CD14-positive monocyte (primary cell): ENCODE data around the gene RYK. TPM values are rescaled to one million over a fixed set of nuclear protein-coding genes. Genes with fewer than 3 reads are reported as not detected.
"Not testable (repeated sequence)": the region's sequence is repeated elsewhere in the genome, so short reads cannot be mapped to it uniquely, and the experiment has no call there.

Experiments
- DNase-seq, 3 donors: peaks; one replicate each; pipeline ENCODE4 v3.0.0-alpha.2; 2011 to 2022
- H2AFZ ChIP-seq: 2 replicates; pipeline ENCODE4 v1.6.0; 2012; ENCODE audit warnings: mild to moderate bottlenecking, low read depth, low read length, inconsistent platforms; ENCODE audit not compliant: insufficient read depth, poor library complexity, severe bottlenecking
- H3K27ac ChIP-seq, 2 donors: 1 replicate in 1 of 2; 2 replicates in 1 of 2; pipeline ENCODE4 v1.5.1; 2012 to 2013; ENCODE audit warnings: low read length in 2 of 2, control low read depth in 1 of 2, inconsistent platforms in 1 of 2, low read depth in 1 of 2, mild to moderate bottlenecking in 1 of 2
- H3K27me3 ChIP-seq, 2 donors: one replicate each; pipeline versions ENCODE4 v1.6.0 to v1.6.1; 2011 to 2013; ENCODE audit warnings: low read length in 2 of 2; ENCODE audit not compliant: control insufficient read depth in 2 of 2, insufficient read depth in 2 of 2
- H3K36me3 ChIP-seq, 2 donors: replicated peaks in 1 of 2; 1 replicate in 1 of 2; 2 replicates in 1 of 2; pipeline versions ENCODE4 v1.5.1 to v1.6.1; 2012 to 2013; ENCODE audit warnings: low read length in 2 of 2, control low read depth in 1 of 2, inconsistent platforms in 1 of 2, mild to moderate bottlenecking in 1 of 2; ENCODE audit not compliant: insufficient read depth in 2 of 2, control insufficient read depth in 1 of 2
- H3K4me1 ChIP-seq, 2 donors: 1 replicate in 1 of 2; 2 replicates in 1 of 2; pipeline versions ENCODE4 v1.5.1 to v1.6.1; 2012 to 2013; ENCODE audit warnings: low read length in 2 of 2, control low read depth in 1 of 2, inconsistent platforms in 1 of 2, mild to moderate bottlenecking in 1 of 2, moderate library complexity in 1 of 2; ENCODE audit not compliant: insufficient read depth in 2 of 2, control insufficient read depth in 1 of 2
- H3K4me2 ChIP-seq: replicated peaks from 2 replicates; pipeline ENCODE3; 2012; ENCODE audit warnings: low read length, moderate library complexity, mild to moderate bottlenecking; ENCODE audit not compliant: poor library complexity, severe bottlenecking; ENCODE audit errors: extremely low read depth
- H3K4me3 ChIP-seq, 3 experiments: fragments of 200-600 bp in 1 of 3; sonication (generic) in 1 of 3; replicated peaks in 1 of 3; 1 replicate in 2 of 3; 2 replicates in 1 of 3; pipeline ENCODE4 v1.5.1; 2011 to 2013; ENCODE audit warnings: low read length in 3 of 3, mild to moderate bottlenecking in 3 of 3, control low read depth in 2 of 3, low read depth in 2 of 3, inconsistent platforms in 1 of 3, moderate library complexity in 1 of 3
- H3K79me2 ChIP-seq: 2 replicates; pipeline ENCODE4 v1.6.0; 2012; ENCODE audit warnings: mild to moderate bottlenecking, control low read depth, inconsistent platforms, low read length, moderate library complexity; ENCODE audit not compliant: insufficient read depth
- H3K9ac ChIP-seq: 2 replicates; pipeline ENCODE4 v1.6.0; 2017; ENCODE audit warnings: low read length, mild to moderate bottlenecking; ENCODE audit not compliant: insufficient read depth, poor library complexity, severe bottlenecking
- H3K9me3 ChIP-seq, 2 donors: replicated peaks in 1 of 2; 1 replicate in 1 of 2; 2 replicates in 1 of 2; pipeline versions ENCODE4 v1.5.1 to v1.6.1; 2012 to 2013; ENCODE audit warnings: low read length in 2 of 2, control low read depth in 1 of 2; ENCODE audit not compliant: control insufficient read depth in 1 of 2, insufficient read depth in 1 of 2
- H4K20me1 ChIP-seq: 2 replicates; pipeline ENCODE4 v1.6.0; 2012; ENCODE audit warnings: mild to moderate bottlenecking, low read length, control low read depth, moderate library complexity; ENCODE audit not compliant: insufficient read depth
- H3K27ac Mint-ChIP-seq, 7 donors: one replicate each; pipeline ENCODE4 v1.8.0; 2020; ENCODE audit warnings: mild to moderate bottlenecking in 7 of 7, mixed read lengths in 7 of 7, moderate library complexity in 6 of 7, inconsistent platforms in 2 of 7
- H3K27me3 Mint-ChIP-seq, 3 donors: one replicate each; pipeline ENCODE4 v1.8.0; 2021 to 2022; ENCODE audit warnings: low read depth in 3 of 3, mild to moderate bottlenecking in 3 of 3, mixed read lengths in 3 of 3, moderate library complexity in 3 of 3, inconsistent platforms in 1 of 3
- H3K36me3 Mint-ChIP-seq, 2 donors: one replicate each; pipeline ENCODE4 v1.8.0; 2020; ENCODE audit warnings: mixed read lengths in 2 of 2, inconsistent platforms in 1 of 2, mild to moderate bottlenecking in 1 of 2
- H3K4me1 Mint-ChIP-seq: one replicate; pipeline ENCODE4 v1.8.0; 2020; ENCODE audit warnings: mild to moderate bottlenecking, mixed read lengths
- H3K4me3 Mint-ChIP-seq, 2 donors: one replicate each; pipeline ENCODE4 v1.8.0; 2020; ENCODE audit warnings: mild to moderate bottlenecking in 2 of 2, mixed read lengths in 2 of 2, moderate library complexity in 1 of 2
- H3K9me3 Mint-ChIP-seq, 7 donors: one replicate each; pipeline ENCODE4 v1.8.0; 2020 to 2022; ENCODE audit warnings: mixed read lengths in 7 of 7, mild to moderate bottlenecking in 6 of 7, moderate library complexity in 6 of 7, inconsistent platforms in 2 of 7
- CTCF ChIP-seq: fragments of 200-600 bp; IDR thresholded peaks from one replicate; pipeline ENCODE4 v1.8.0; 2022; ENCODE audit warnings: antibody characterized with exemption, mild to moderate bottlenecking
- WGBS: methylation state at CpG from one replicate; pipeline ENCODE4 v1.1.5; 2013; ENCODE audit warnings: missing lambda C conversion rate; ENCODE audit not compliant: insufficient coverage; 5-methylcytosine and 5-hydroxymethylcytosine counted together
- intact Hi-C, 2 donors: fragments of 100-400 bp; cut with micrococcal nuclease; formaldehyde crosslinking; loops; one replicate each; pipeline versions ENCODE4 v1.15.0 to v1.15.1; 2023
- polyA plus RNA-seq, 3 donors: library from polyadenylated mRNA; depleted of rRNA in 1 of 3; unstranded in 2 of 3; stranded (reverse) in 1 of 3; fragments of 300-500 nt in 2 of 3; fragments of >200 nt in 1 of 3; fragmentation: Illumina TruSeq in 2 of 3; gene quantifications; 1 replicate in 2 of 3; 2 replicates in 1 of 3; pipeline ENCODE4 v1.2.3, GENCODE V29; 2012 to 2021

Gene RYK
- polyA plus RNA-seq, 3 donors: 3.5 to 14.2 (median 5.0) TPM

- Mint-ChIP-seq H3K36me3 (peaks cover 37 to 48% of the 10 kb centered on the region in 2 donors), H3K27me3 (no peaks in the 10 kb centered on the region), H3K4me1 (no peaks in the 10 kb centered on the region), H3K4me3 (no peak overlapping the region), H3K27ac (peak overlapping the region in 1 of 7 donors; percentile 5), H3K9me3 (peaks cover 4 to 8% (median 6%) of the 10 kb centered on the region in 7 donors)
- Histone ChIP-seq H4K20me1 (no peaks in the 10 kb centered on the region), H2AFZ (no peak overlapping the region), H3K9ac (no peak overlapping the region), H3K4me3 (no peak overlapping the region), H3K27me3 (no peaks in the 10 kb centered on the region), H3K9me3 (no peaks in the 10 kb centered on the region), H3K79me2 (no peaks in the 10 kb centered on the region), H3K27ac (no peak overlapping the region), H3K4me2 (no peak overlapping the region), H3K4me1 (no peaks in the 10 kb centered on the region), H3K36me3 (peaks cover 7 to 45% of the 10 kb centered on the region in 2 donors)
- DNase-seq: no peak
- intact Hi-C loops: no loop called here
- TF ChIP-seq CTCF: no peak
- WGBS: 98% methylated on average over 5 of the region's 8 CpGs
Observed at GRCh38 chr3:134201201-134202130, 49.2 kb downstream of the RYK start.

- not testable (repeated sequence) for H3K27ac Mint-ChIP-seq, H3K27me3 Mint-ChIP-seq
Observed at GRCh38 chr3:134199880-134200279, 50.8 kb downstream of the RYK start.

More at GRCh38 chr3:134199880-134200279, 50.8 kb downstream of the RYK start:
- 94% methylated on average over 5 of the region's 8 CpGs for WGBS
- H3K27ac ChIP-seq, H2AFZ ChIP-seq, H3K4me2 ChIP-seq, H3K27me3 ChIP-seq, H3K9me3 Mint-ChIP-seq, H3K9me3 ChIP-seq, DNase-seq, H3K4me1 ChIP-seq, H3K4me3 ChIP-seq, H3K9ac ChIP-seq, intact Hi-C loops, H3K79me2 ChIP-seq, H3K4me1 Mint-ChIP-seq, H3K4me3 Mint-ChIP-seq, H4K20me1 ChIP-seq: not testable (repeated sequence)
- H3K36me3 Mint-ChIP-seq: peaks cover 47 to 48% of the 10 kb centered on the region in 2 donors
- H3K36me3 ChIP-seq: peaks cover 7 to 50% of the 10 kb centered on the region in 2 donors
